ENCODE measurements around the gene NANOS3.

GRCh38 chr19:13876834-13877233 lies at the start of gene NANOS3:
- TF ChIP-seq POLR2A (IDR thresholded peaks at IDR 0.05) (no peak), EP300 (IDR thresholded peaks at IDR 0.05) (no peak)

Measured in ovary (tissue), 1 donor.